ENCODE measurements around the gene AMPD3. TPM values are rescaled to one million over a fixed set of nuclear protein-coding genes. Genes with fewer than 3 reads are reported as not detected.

Gene AMPD3
- total RNA-seq, 3 donors from 2014 or later = 6.2 to 6.6 (median 6.4) TPM

DNA sequence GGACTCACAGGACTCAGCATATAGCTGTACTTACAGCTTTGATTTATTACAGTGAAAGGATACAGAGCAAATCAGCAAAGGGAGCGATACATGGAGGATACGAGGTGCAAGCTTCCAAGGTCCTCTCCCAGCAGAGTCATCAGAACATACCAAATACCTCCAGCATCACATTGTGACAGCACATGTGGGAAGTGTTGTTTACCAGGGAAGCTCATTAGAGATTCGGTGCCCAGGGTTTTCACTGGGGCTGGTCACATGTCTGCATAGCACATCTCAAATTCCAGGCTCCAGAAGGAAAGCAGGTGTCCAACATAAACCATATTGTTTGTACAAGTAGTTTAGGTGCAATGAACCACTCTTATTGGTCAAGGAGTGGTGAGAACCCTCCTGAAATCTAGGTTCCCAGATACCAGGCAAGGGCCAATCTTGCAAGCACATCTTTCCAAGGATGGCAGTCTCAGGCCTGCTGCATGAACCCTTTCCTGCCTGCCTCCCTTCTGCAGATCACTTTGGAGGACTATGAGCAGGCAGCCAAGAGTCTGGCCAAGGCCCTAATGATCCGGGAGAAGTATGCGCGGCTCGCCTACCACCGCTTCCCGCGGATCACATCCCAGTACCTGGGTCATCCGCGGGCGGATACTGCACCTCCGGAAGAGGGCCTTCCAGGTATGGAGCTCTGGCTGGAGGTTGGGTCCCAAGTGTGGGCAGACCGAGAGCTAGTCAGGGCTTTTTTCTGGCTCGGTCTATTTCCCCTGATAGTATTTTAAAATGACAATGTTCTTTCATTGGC is 26.7 kb downstream of the AMPD3 start:
- intact Hi-C loops (cut with DNase I; ENCODE audit: low total_unique reads) = no loop called here
- Histone ChIP-seq H3K27me3 (no peaks in the 10 kb centered on the region), H3K4me3 (no peak overlapping the region), H3K36me3 (no peaks in the 10 kb centered on the region), H3K27ac (no peak overlapping the region), H3K9me3 (no peaks in the 10 kb centered on the region), H3K4me1 (no peaks in the 10 kb centered on the region)
- TF ChIP-seq, protein P1, sequence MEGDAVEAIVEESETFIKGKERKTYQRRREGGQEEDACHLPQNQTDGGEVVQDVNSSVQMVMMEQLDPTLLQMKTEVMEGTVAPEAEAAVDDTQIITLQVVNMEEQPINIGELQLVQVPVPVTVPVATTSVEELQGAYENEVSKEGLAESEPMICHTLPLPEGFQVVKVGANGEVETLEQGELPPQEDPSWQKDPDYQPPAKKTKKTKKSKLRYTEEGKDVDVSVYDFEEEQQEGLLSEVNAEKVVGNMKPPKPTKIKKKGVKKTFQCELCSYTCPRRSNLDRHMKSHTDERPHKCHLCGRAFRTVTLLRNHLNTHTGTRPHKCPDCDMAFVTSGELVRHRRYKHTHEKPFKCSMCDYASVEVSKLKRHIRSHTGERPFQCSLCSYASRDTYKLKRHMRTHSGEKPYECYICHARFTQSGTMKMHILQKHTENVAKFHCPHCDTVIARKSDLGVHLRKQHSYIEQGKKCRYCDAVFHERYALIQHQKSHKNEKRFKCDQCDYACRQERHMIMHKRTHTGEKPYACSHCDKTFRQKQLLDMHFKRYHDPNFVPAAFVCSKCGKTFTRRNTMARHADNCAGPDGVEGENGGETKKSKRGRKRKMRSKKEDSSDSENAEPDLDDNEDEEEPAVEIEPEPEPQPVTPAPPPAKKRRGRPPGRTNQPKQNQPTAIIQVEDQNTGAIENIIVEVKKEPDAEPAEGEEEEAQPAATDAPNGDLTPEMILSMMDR (IDR thresholded peaks at IDR 0.05) = no peak
- TF ChIP-seq POLR2AphosphoS5 (IDR thresholded peaks at IDR 0.05) = no peak
- TF ChIP-seq POLR2A (IDR thresholded peaks at IDR 0.05) = no peak
- peak in 1 of 2 donors; percentile 22 for DNase-seq (ENCODE audit: low spot score in 2 of 2)

DNA sequence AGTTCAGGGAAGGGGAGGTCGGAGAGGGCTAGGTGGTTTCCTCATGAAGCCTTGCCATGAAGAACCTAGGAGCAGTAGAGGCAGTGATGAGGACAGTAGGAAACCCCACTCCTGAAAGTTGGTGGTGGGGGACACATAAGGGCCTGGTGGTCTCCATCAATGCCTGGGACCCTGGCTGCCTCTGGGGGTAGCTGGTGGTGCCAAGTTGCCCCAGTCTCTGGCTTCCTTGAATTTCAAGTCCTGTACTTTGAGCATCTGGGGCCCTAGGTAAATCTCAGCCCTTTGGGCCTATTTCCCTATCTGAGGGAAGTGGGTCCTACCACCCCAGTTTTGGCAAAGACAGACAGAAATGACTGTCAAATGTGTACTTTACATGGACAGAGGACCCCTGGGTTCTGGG is 28.1 kb downstream of the AMPD3 start:
- no peak overlapping the region for H3K27ac ChIP-seq
- TF ChIP-seq POLR2AphosphoS5 (IDR thresholded peaks at IDR 0.05) (no peak), POLR2A (IDR thresholded peaks at IDR 0.05) (no peak)
- TF ChIP-seq, protein P1 (IDR thresholded peaks at IDR 0.05) = no peak
- intact Hi-C loops (cut with DNase I; ENCODE audit: low total_unique reads) = no loop called here

DNA sequence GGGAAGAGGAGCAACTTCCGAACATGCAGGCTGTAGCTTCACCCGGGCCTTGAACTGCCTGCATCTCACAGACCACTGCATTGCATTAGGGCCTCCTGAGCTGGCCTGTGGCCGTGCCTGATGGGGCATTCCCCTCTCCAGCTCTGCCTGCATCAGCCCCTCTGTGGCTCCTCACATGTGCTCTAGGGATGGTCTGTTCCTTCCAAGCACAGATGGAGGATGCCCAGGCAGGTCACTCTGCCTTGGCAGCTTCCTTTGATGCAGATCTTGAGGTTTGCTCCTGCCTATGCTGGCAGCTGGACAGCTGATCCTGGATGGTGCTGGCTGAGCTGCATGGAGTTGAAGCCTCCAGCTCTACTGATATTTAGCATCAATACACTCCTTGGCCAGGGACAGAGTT is 28.5 kb downstream of the AMPD3 start:
- intact Hi-C loops (cut with DNase I; ENCODE audit: low total_unique reads) = no loop called here
- TF ChIP-seq, protein P1 (IDR thresholded peaks at IDR 0.05) = no peak
- TF ChIP-seq POLR2AphosphoS5 (IDR thresholded peaks at IDR 0.05) = no peak
- no peak for TF ChIP-seq POLR2A (IDR thresholded peaks at IDR 0.05)
- no peak overlapping the region for H3K27ac ChIP-seq

More for the DNA sequence above, 28.1 kb downstream of the AMPD3 start:
- Histone ChIP-seq H3K27me3 (no peaks in the 10 kb centered on the region), H3K9me3 (no peaks in the 10 kb centered on the region), H3K4me1 (no peaks in the 10 kb centered on the region), H3K36me3 (no peaks in the 10 kb centered on the region), H3K4me3 (no peak overlapping the region)
- DNase-seq (ENCODE audit: low spot score in 2 of 2) = no peak

GRCh38 chr11:10484461-10485180 is 29.6 kb downstream of the AMPD3 start:
- H3K9me3 ChIP-seq = no peaks in the 10 kb centered on the region
- H3K27me3 ChIP-seq = no peaks in the 10 kb centered on the region
- H3K27ac ChIP-seq = no peak overlapping the region
- TF ChIP-seq POLR2AphosphoS5 (IDR thresholded peaks at IDR 0.05) (no peak), POLR2A (IDR thresholded peaks at IDR 0.05) (no peak)
- TF ChIP-seq, protein P1 (IDR thresholded peaks at IDR 0.05) = no peak
- no peaks in the 10 kb centered on the region for H3K36me3 ChIP-seq
- intact Hi-C loops (cut with DNase I; ENCODE audit: low total_unique reads) = no loop called here
- peak in 1 of 2 donors; percentile 36 for DNase-seq (ENCODE audit: low spot score in 2 of 2)
- no peak overlapping the region for H3K4me3 ChIP-seq
- H3K4me1 ChIP-seq = no peaks in the 10 kb centered on the region

More for the DNA sequence above, 28.5 kb downstream of the AMPD3 start:
- Histone ChIP-seq H3K9me3 (no peaks in the 10 kb centered on the region), H3K4me3 (no peak overlapping the region), H3K36me3 (no peaks in the 10 kb centered on the region), H3K27me3 (no peaks in the 10 kb centered on the region), H3K4me1 (no peaks in the 10 kb centered on the region)
- peak in 1 of 2 donors; percentile 1 for DNase-seq (ENCODE audit: low spot score in 2 of 2)

GRCh38 chr11:10485646-10486045 is 30.6 kb downstream of the AMPD3 start:
- Histone ChIP-seq H3K4me1 (no peaks in the 10 kb centered on the region), H3K4me3 (no peak overlapping the region), H3K27ac (no peak overlapping the region), H3K27me3 (no peaks in the 10 kb centered on the region), H3K36me3 (no peaks in the 10 kb centered on the region), H3K9me3 (no peaks in the 10 kb centered on the region)
- peak in 1 of 2 donors; percentile 2 for DNase-seq (ENCODE audit: low spot score in 2 of 2)
- TF ChIP-seq POLR2A (IDR thresholded peaks at IDR 0.05) = no peak
- TF ChIP-seq, protein P1 (IDR thresholded peaks at IDR 0.05) = no peak
- TF ChIP-seq POLR2AphosphoS5 (IDR thresholded peaks at IDR 0.05) = no peak
- intact Hi-C loops (cut with DNase I; ENCODE audit: low total_unique reads) = no loop called here
